ENCODE data around the gene PSD2. TPM values are rescaled to one million over a fixed set of nuclear protein-coding genes. Genes with fewer than 3 reads are reported as not detected.

PSD2 gene
- total RNA-seq, 2 donors from 2014 or later: 0.05 to 0.11 TPM

- no peaks in the 10 kb centered on the region for H3K36me3 ChIP-seq
- no peaks in the 10 kb centered on the region for H3K4me1 ChIP-seq
- no peak for DNase-seq
- H3K27ac ChIP-seq: no peak overlapping the region
- no peak overlapping the region for H3K9ac ChIP-seq (ENCODE audit: low read depth in 2 of 2, low read length in 2 of 2)
- no peaks in the 10 kb centered on the region for H3K9me3 ChIP-seq
- no peak overlapping the region for H3K4me3 ChIP-seq
- TF ChIP-seq CTCF (IDR thresholded peaks at IDR 0.05): no peak
- no peaks in the 10 kb centered on the region for H3K27me3 ChIP-seq
- intact Hi-C loops (cut with DNase I): no loop called here
Measured at GRCh38 chr5:139881143-139881733, 85.6 kb downstream of the PSD2 start.

GRCh38 chr5:139882316-139882715, 86.7 kb downstream of the PSD2 start:
- H3K36me3 ChIP-seq: no peaks in the 10 kb centered on the region
- H3K27me3 ChIP-seq: no peaks in the 10 kb centered on the region
- TF ChIP-seq CTCF (IDR thresholded peaks at IDR 0.05): no peak
- no peak overlapping the region for H3K27ac ChIP-seq
- H3K4me3 ChIP-seq: no peak overlapping the region
- no peaks in the 10 kb centered on the region for H3K9me3 ChIP-seq
- no peaks in the 10 kb centered on the region for H3K4me1 ChIP-seq
- intact Hi-C loops (cut with DNase I): no loop called here
- no peak overlapping the region for H3K9ac ChIP-seq (ENCODE audit: low read depth in 2 of 2, low read length in 2 of 2)
- DNase-seq: no peak

- Histone ChIP-seq H3K36me3 (no peaks in the 10 kb centered on the region), H3K9me3 (no peaks in the 10 kb centered on the region), H3K9ac (ENCODE audit: low read depth in 2 of 2, low read length in 2 of 2) (no peak overlapping the region), H3K4me1 (no peaks in the 10 kb centered on the region), H3K4me3 (no peak overlapping the region), H3K27me3 (no peaks in the 10 kb centered on the region), H3K27ac (no peak overlapping the region)
- no peak for DNase-seq
- intact Hi-C loops (cut with DNase I): no loop called here
- TF ChIP-seq CTCF (IDR thresholded peaks at IDR 0.05): no peak
Measured at GRCh38 chr5:139882961-139883539, 87.4 kb downstream of the PSD2 start.

GRCh38 chr5:139884144-139884543, 88.5 kb downstream of the PSD2 start:
- Histone ChIP-seq H3K9me3 (no peaks in the 10 kb centered on the region), H3K27me3 (no peaks in the 10 kb centered on the region), H3K4me1 (no peaks in the 10 kb centered on the region), H3K27ac (no peak overlapping the region), H3K9ac (ENCODE audit: low read depth in 2 of 2, low read length in 2 of 2) (no peak overlapping the region), H3K36me3 (no peaks in the 10 kb centered on the region), H3K4me3 (no peak overlapping the region)
- no peak for DNase-seq
- intact Hi-C loops (cut with DNase I): no loop called here
- TF ChIP-seq CTCF (IDR thresholded peaks at IDR 0.05): no peak

GRCh38 chr5:139884734-139885133, 89.1 kb downstream of the PSD2 start:
- no peaks in the 10 kb centered on the region for H3K9me3 ChIP-seq
- no peak for DNase-seq
- H3K27me3 ChIP-seq: no peaks in the 10 kb centered on the region
- H3K36me3 ChIP-seq: no peaks in the 10 kb centered on the region
- H3K4me3 ChIP-seq: no peak overlapping the region
- no peak for TF ChIP-seq CTCF (IDR thresholded peaks at IDR 0.05)
- H3K9ac ChIP-seq (ENCODE audit: low read depth in 2 of 2, low read length in 2 of 2): no peak overlapping the region
- intact Hi-C loops (cut with DNase I): no loop called here
- no peaks in the 10 kb centered on the region for H3K4me1 ChIP-seq
- no peak overlapping the region for H3K27ac ChIP-seq

Data from colonic mucosa (tissue), 4 donors.